ENCODE measurements around the gene STX10. TPM values are rescaled to one million over a fixed set of nuclear protein-coding genes. Genes with fewer than 3 reads are reported as not detected.

The STX10 gene
- total RNA-seq, 1 experiment from 2014 or later = 56.9 TPM

DNA sequence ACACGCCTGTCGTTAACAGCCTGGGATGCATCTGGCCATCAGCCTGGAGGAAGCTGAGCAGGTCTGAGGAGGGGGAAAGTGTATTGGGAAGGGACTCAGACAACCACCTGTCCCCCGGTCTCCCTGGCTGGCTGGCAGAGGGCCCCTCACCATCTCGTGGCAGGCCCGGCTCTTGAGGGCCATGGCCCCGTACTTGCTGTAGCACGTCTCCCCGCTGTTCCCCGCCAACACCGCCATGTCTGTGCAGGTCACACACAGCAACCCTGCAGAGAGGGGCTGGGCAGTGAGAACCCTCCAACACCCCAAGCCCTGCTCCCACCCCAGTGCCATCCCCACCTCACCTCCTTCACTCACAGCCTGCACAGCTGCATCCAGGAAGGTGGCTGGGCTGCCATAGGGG, 37.6 kb downstream of the STX10 start:
- ChIA-PET POLR2A (no interaction called here), CTCF (interaction anchor here (1.2 kb wide), 1 partner anchor 135 kb away, joined by 3 read pairs; no protein-coding TSS in a partner anchor)
- Mint-ChIP-seq H3K4me3 (no peak overlapping the region), H3K27me3 (ENCODE audit: low read depth) (no peaks in the 10 kb centered on the region), H3K9me3 (no peaks in the 10 kb centered on the region), H3K27ac (no peak overlapping the region), H3K36me3 (peaks cover 13% of the 10 kb centered on the region), H3K4me1 (peaks cover 10% of the 10 kb centered on the region)
- ATAC-seq (no peak), DNase-seq (ENCODE audit: low spot score) (no peak)
- TF ChIP-seq PRRX2 (CRISPR knock-in tag; IDR thresholded peaks at IDR 0.05) (no peak), ZNF671 (CRISPR knock-in tag; IDR thresholded peaks at IDR 0.05) (no peak), TP53 (CRISPR knock-in tag; IDR thresholded peaks at IDR 0.05) (no peak), ETV6 (CRISPR knock-in tag; IDR thresholded peaks at IDR 0.05) (no peak), ELF4 (CRISPR knock-in tag; IDR thresholded peaks at IDR 0.05; ENCODE audit: low read depth) (no peak), ZNF423 (CRISPR knock-in tag; IDR thresholded peaks at IDR 0.05) (no peak), ZSCAN18 (CRISPR knock-in tag; IDR thresholded peaks at IDR 0.05) (no peak), SMAD4 (CRISPR knock-in tag; IDR thresholded peaks at IDR 0.05) (no peak), ATF2 (CRISPR knock-in tag; IDR thresholded peaks at IDR 0.05; ENCODE audit: borderline replicate concordance, low read depth) (no peak)
- TF ChIP-seq, protein P1, sequence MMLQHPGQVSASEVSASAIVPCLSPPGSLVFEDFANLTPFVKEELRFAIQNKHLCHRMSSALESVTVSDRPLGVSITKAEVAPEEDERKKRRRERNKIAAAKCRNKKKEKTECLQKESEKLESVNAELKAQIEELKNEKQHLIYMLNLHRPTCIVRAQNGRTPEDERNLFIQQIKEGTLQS (CRISPR knock-in tag; conservative IDR thresholded peaks at IDR 0.05) = no peak
- TF ChIP-seq, protein P2, sequence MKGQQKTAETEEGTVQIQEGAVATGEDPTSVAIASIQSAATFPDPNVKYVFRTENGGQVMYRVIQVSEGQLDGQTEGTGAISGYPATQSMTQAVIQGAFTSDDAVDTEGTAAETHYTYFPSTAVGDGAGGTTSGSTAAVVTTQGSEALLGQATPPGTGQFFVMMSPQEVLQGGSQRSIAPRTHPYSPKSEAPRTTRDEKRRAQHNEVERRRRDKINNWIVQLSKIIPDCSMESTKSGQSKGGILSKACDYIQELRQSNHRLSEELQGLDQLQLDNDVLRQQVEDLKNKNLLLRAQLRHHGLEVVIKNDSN (CRISPR knock-in tag; IDR thresholded peaks at IDR 0.05) = no peak
- TF ChIP-seq, protein P3, sequence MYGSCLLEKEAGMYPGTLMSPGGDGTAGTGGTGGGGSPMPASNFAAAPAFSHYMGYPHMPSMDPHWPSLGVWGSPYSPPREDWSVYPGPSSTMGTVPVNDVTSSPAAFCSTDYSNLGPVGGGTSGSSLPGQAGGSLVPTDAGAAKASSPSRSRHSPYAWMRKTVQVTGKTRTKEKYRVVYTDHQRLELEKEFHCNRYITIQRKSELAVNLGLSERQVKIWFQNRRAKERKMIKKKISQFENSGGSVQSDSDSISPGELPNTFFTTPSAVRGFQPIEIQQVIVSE (CRISPR knock-in tag; IDR thresholded peaks at IDR 0.05; ENCODE audit: borderline replicate concordance) = no peak

DNA sequence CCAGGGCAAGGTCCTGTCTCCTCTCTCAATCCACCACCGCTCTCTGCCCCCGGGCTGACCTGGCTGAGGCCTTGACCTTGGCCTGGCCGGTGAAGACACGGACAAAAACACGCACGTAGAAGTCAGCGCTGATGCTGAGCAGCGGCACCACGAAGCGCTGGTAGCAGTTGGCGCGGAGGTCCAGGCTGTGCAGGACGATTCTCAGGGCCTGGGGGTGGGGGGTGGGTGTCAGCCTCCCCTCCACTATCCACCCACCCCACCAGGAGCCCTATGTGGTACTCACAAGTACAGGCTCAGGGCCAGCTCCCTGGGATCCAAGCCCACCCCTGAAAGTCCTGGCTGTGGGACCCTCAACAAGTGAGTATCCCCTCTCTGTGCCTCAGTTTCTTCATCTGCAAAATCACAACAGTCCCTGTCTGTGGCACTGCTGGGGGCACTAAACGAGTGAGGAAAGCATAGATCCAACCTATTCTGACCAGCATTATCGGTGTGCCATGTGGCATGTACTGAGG, 40.0 kb downstream of the STX10 start:
- CTCF ChIA-PET = interaction anchor here (0.9 kb wide), 1 partner anchor 145 kb away, joined by 4 read pairs; no protein-coding TSS in a partner anchor
- no peaks in the 10 kb centered on the region for H3K9me3 Mint-ChIP-seq
- no peak overlapping the region for H3K27ac Mint-ChIP-seq
- no peak for ATAC-seq
- H3K4me3 Mint-ChIP-seq = no peak overlapping the region
- TF ChIP-seq ATF2 (CRISPR knock-in tag; IDR thresholded peaks at IDR 0.05; ENCODE audit: borderline replicate concordance, low read depth) (no peak), ZNF423 (CRISPR knock-in tag; IDR thresholded peaks at IDR 0.05) (no peak), TEAD1 (CRISPR knock-in tag; IDR thresholded peaks at IDR 0.05) (no peak), GABPB1 (CRISPR knock-in tag; IDR thresholded peaks at IDR 0.05) (no peak), RELA (CRISPR knock-in tag; IDR thresholded peaks at IDR 0.05; ENCODE audit: borderline replicate concordance) (no peak), SMAD4 (CRISPR knock-in tag; IDR thresholded peaks at IDR 0.05) (no peak), MXD4 (CRISPR knock-in tag; IDR thresholded peaks at IDR 0.05; ENCODE audit: borderline replicate concordance) (no peak), SOX15 (CRISPR knock-in tag; IDR thresholded peaks at IDR 0.05) (no peak), OVOL2 (CRISPR knock-in tag; IDR thresholded peaks at IDR 0.05; ENCODE audit: borderline replicate concordance) (no peak)
- TF ChIP-seq, protein P3 (CRISPR knock-in tag; IDR thresholded peaks at IDR 0.05; ENCODE audit: borderline replicate concordance) = no peak
- H3K27me3 Mint-ChIP-seq (ENCODE audit: low read depth) = no peaks in the 10 kb centered on the region
- peaks cover 17% of the 10 kb centered on the region for H3K36me3 Mint-ChIP-seq
- POLR2A ChIA-PET = no interaction called here
- H3K4me1 Mint-ChIP-seq = no peaks in the 10 kb centered on the region
- DNase-seq (ENCODE audit: low spot score) = no peak

Measured in WTC11 (cell line).